SW 1271 (cell line): ENCODE results near the gene GGNBP2.

Experiments used
- DNase-seq, 2 experiments: peaks; one replicate each; lab custom pipeline; 2025; lab: John Stamatoyannopoulos, UW

Gene GGNBP2

GRCh38 chr17:36629252-36629847, 84.6 kb downstream of the GGNBP2 start:
- peak in 1 of 2 experiments; percentile 63 for DNase-seq

GRCh38 chr17:36629970-36630502, 85.3 kb downstream of the GGNBP2 start:
- no peak for DNase-seq

- no peak for DNase-seq
These were observed 86.3 kb downstream of the GGNBP2 start for GRCh38 chr17:36631022-36631421.

GRCh38 chr17:36632916-36633771, 88.4 kb downstream of the GGNBP2 start:
- DNase-seq: no peak
